Measurements from ENCODE around the gene DRC3. TPM values are rescaled to one million over a fixed set of nuclear protein-coding genes. Genes with fewer than 3 reads are reported as not detected.

Gene DRC3
- total RNA-seq, 1 donor from 2014 or later = 0.74 TPM

GRCh38 chr17:17978481-17979424 lies 6.1 kb downstream of the DRC3 start:
- intact Hi-C loops (cut with DNase I) = no loop called here
- no peaks in the 10 kb centered on the region for H3K9me3 ChIP-seq
- no peaks in the 10 kb centered on the region for H3K27me3 ChIP-seq
- peaks cover 7% of the 10 kb centered on the region for H3K4me1 ChIP-seq
- H3K27ac ChIP-seq = no peak overlapping the region
- no peak for DNase-seq (ENCODE audit: extremely low spot score in 2 of 2)
- no peak for TF ChIP-seq POLR2A (IDR thresholded peaks at IDR 0.05)
- no peak for TF ChIP-seq POLR2AphosphoS5 (IDR thresholded peaks at IDR 0.05; ENCODE audit: insufficient read depth in 1 of 2, low read depth in 1 of 2)
- TF ChIP-seq, protein P1, sequence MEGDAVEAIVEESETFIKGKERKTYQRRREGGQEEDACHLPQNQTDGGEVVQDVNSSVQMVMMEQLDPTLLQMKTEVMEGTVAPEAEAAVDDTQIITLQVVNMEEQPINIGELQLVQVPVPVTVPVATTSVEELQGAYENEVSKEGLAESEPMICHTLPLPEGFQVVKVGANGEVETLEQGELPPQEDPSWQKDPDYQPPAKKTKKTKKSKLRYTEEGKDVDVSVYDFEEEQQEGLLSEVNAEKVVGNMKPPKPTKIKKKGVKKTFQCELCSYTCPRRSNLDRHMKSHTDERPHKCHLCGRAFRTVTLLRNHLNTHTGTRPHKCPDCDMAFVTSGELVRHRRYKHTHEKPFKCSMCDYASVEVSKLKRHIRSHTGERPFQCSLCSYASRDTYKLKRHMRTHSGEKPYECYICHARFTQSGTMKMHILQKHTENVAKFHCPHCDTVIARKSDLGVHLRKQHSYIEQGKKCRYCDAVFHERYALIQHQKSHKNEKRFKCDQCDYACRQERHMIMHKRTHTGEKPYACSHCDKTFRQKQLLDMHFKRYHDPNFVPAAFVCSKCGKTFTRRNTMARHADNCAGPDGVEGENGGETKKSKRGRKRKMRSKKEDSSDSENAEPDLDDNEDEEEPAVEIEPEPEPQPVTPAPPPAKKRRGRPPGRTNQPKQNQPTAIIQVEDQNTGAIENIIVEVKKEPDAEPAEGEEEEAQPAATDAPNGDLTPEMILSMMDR (IDR thresholded peaks at IDR 0.05) = no peak
- no peaks in the 10 kb centered on the region for H3K36me3 ChIP-seq
- no peak overlapping the region for H3K4me3 ChIP-seq

DNA sequence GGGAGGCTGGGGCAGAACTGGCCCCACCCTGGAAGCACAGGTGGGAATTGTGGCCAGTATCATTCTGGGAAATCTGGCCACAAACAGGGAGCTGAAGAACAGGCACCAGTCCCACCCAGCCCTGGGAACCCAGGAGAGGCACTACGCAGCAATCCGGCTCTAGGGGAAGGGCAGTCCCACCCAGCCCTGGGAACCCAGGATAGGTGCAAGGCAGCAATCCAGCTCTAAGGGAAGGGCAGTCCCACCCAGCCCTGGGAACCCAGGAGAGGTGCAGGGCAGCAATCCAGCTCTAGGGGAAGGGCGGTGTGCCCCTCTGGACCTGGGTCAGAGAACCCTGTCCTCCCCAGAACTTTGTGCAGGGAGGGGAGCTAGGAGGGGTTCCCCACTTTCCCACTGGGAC lies 7.1 kb downstream of the DRC3 start:
- no peak overlapping the region for H3K27ac ChIP-seq
- H3K36me3 ChIP-seq = no peaks in the 10 kb centered on the region
- intact Hi-C loops (cut with DNase I) = no loop called here
- DNase-seq (ENCODE audit: extremely low spot score in 2 of 2) = no peak
- no peak overlapping the region for H3K4me3 ChIP-seq
- TF ChIP-seq POLR2AphosphoS5 (IDR thresholded peaks at IDR 0.05; ENCODE audit: insufficient read depth in 1 of 2, low read depth in 1 of 2) = no peak
- TF ChIP-seq POLR2A (IDR thresholded peaks at IDR 0.05) = no peak
- TF ChIP-seq, protein P1 (IDR thresholded peaks at IDR 0.05) = no peak
- H3K27me3 ChIP-seq = no peaks in the 10 kb centered on the region
- no peaks in the 10 kb centered on the region for H3K9me3 ChIP-seq
- H3K4me1 ChIP-seq = peaks cover 7% of the 10 kb centered on the region

DNA sequence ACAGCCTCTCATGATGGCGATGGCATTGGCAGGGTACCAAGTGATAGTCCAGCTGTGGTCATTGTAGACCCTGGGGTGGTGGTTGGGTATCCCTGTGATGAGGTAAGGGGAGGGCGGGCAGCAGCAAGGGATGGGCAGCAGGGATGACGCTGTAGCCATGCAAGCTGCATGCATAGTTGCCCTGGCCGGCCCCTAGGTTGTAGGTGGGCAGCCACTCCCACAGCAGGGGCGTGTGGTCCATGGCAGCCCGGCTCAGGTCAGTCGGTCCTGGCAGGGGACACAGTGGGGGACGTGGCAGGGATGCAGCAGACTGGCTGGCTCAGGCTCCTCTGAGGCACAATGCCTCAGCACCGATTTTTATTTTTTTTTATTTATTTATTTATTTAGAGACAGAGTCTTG lies 8.7 kb downstream of the DRC3 start:
- Histone ChIP-seq H3K4me1 (peaks cover 7% of the 10 kb centered on the region), H3K9me3 (no peaks in the 10 kb centered on the region), H3K36me3 (no peaks in the 10 kb centered on the region), H3K27ac (no peak overlapping the region), H3K27me3 (no peaks in the 10 kb centered on the region), H3K4me3 (no peak overlapping the region)
- intact Hi-C loops (cut with DNase I) = no loop called here
- TF ChIP-seq POLR2AphosphoS5 (IDR thresholded peaks at IDR 0.05; ENCODE audit: insufficient read depth in 1 of 2, low read depth in 1 of 2) (no peak), POLR2A (IDR thresholded peaks at IDR 0.05) (no peak)
- TF ChIP-seq, protein P1 (IDR thresholded peaks at IDR 0.05) = no peak
- no peak for DNase-seq (ENCODE audit: extremely low spot score in 2 of 2)

DNA sequence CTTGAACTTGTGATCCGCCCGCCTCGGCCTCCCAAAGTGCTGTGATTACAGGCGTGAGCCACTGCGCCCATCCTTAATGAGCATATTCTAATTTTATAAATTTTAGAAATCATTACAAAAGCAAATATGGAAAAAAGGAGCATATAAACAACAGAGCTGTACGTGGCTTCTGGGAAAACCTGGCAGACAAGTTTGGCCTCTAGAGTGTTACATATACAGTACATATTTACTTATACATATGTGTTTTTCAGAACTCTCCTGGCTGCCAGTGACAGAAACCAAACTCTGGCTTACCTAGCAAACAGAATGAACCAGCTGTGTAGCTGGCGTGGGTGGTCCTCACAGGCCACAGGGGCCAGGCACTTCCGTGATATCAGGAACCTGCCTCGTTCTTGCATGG lies 10.1 kb downstream of the DRC3 start:
- Histone ChIP-seq H3K27ac (peak overlapping the region; percentile 57), H3K36me3 (no peaks in the 10 kb centered on the region), H3K4me3 (no peak overlapping the region), H3K27me3 (no peaks in the 10 kb centered on the region), H3K9me3 (no peaks in the 10 kb centered on the region), H3K4me1 (peaks cover 7% of the 10 kb centered on the region)
- intact Hi-C loops (cut with DNase I) = no loop called here
- no peak for DNase-seq (ENCODE audit: extremely low spot score in 2 of 2)
- TF ChIP-seq, protein P1 (IDR thresholded peaks at IDR 0.05) = no peak
- TF ChIP-seq POLR2A (IDR thresholded peaks at IDR 0.05) (no peak), POLR2AphosphoS5 (IDR thresholded peaks at IDR 0.05; ENCODE audit: insufficient read depth in 1 of 2, low read depth in 1 of 2) (no peak)

DNA sequence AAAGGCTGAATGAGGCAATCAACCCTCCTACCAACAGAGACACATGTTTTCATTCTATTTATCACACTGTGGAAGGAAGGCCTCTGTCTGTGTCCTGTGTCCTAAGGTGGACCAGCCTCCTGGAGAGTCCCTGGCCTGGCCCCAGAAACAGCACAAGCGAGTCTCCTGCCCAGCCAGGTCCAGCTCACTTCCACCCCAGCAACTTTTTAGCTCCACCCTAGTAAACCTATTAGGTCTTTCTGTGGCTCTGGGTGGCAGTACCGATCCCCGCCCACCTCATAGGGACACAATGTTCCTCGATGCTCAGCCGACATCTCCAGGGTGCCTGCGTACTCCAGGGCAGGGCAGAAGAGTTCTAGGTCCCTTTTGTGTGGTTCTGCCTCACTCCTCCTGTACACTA lies 10.7 kb downstream of the DRC3 start:
- TF ChIP-seq POLR2AphosphoS5 (IDR thresholded peaks at IDR 0.05; ENCODE audit: insufficient read depth in 1 of 2, low read depth in 1 of 2) = no peak
- TF ChIP-seq, protein P1 (IDR thresholded peaks at IDR 0.05) = no peak
- TF ChIP-seq POLR2A (IDR thresholded peaks at IDR 0.05) = no peak
- Histone ChIP-seq H3K9me3 (no peaks in the 10 kb centered on the region), H3K27me3 (no peaks in the 10 kb centered on the region), H3K36me3 (no peaks in the 10 kb centered on the region), H3K4me3 (no peak overlapping the region), H3K27ac (peak overlapping the region; percentile 57), H3K4me1 (peaks cover 7% of the 10 kb centered on the region)
- intact Hi-C loops (cut with DNase I) = no loop called here
- no peak for DNase-seq (ENCODE audit: extremely low spot score in 2 of 2)

All from vagina (tissue), 2 donors.